GM19043 (cell line): ENCODE measurements around the gene MDN1.
"Not testable (repeated sequence)": the region's sequence is repeated elsewhere in the genome, so short reads cannot be mapped to it uniquely, and the experiment has no call there.

Source experiments
- ATAC-seq: cut with Tn5 transposase; IDR thresholded peaks from one replicate; pipeline ENCODE4 v1.9.1; 2021; ENCODE audit warnings: low read depth; ENCODE audit not compliant: unreplicated experiment

Gene MDN1

GRCh38 chr6:89776583-89777233, 42.9 kb downstream of the MDN1 start:
- no peak for ATAC-seq

GRCh38 chr6:89775150-89775549, 44.4 kb downstream of the MDN1 start:
- ATAC-seq, result no peak

DNA sequence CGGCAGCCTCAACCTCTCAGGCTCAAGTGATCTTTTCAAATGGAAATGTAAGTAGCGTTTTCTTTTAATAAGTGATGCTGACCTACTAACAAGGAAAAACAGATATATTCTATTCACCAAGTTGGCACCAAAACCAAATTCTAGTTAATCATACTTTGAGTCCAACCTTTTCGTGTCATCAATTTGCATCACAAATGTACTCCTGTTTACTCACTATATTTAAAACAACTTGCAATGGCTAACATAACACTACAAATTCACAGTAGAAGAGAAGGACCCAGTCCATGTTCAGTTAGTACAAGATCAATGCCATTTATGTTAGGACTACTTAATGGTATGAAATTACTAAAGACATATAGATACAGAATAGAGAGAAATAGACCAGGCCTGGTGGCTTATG, 50.0 kb downstream of the MDN1 start:
- no peak for ATAC-seq

- ATAC-seq, result no peak
Measured at GRCh38 chr6:89768324-89768723, 51.3 kb downstream of the MDN1 start.

GRCh38 chr6:89763550-89763949, 56.0 kb downstream of the MDN1 start:
- ATAC-seq, result no peak

GRCh38 chr6:89758830-89759229, 60.8 kb downstream of the MDN1 start:
- ATAC-seq, result no peak

- no peak for ATAC-seq
Measured at GRCh38 chr6:89750338-89750737, 69.3 kb downstream of the MDN1 start.

DNA sequence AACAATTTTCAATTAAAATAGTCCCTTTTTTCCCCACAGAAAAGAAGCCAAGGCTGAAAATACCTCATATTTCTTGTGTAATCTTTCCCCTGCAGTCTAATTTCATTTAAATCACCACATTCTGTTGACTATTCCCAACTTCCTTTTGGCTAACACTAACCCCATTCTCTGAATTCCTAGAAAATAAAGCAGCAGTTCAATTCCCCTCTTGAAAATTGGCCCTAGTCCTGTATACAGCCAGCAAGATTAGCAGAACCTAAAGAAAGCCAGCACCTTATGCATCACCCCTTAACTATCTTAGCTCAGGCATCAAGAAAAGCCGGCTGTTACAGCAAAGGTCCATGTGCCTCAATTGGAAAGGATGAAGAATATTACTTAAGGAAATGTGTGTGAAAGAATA, 69.7 kb downstream of the MDN1 start:
- no peak for ATAC-seq

- no peak for ATAC-seq
Measured at GRCh38 chr6:89745716-89746115, 73.9 kb downstream of the MDN1 start.

DNA sequence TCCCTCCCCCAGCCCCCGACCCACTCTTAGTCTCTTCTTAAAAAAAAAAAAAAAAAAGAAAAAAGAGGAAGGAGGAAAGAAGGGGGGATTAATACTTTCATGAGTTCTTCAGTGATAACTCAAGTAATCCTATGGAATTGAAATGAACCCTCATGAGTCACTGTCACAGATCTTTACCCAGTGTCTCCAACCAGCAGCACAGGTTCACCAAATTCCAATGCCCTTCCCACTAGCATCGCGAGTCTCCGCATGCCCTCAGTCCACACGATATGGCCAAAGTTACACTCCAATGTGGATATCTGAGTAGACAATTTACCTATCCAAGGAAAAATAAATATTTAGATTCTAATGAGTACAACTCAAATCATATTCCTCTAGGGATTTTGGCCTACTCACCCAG, 74.5 kb downstream of the MDN1 start:
- ATAC-seq, result no peak

DNA sequence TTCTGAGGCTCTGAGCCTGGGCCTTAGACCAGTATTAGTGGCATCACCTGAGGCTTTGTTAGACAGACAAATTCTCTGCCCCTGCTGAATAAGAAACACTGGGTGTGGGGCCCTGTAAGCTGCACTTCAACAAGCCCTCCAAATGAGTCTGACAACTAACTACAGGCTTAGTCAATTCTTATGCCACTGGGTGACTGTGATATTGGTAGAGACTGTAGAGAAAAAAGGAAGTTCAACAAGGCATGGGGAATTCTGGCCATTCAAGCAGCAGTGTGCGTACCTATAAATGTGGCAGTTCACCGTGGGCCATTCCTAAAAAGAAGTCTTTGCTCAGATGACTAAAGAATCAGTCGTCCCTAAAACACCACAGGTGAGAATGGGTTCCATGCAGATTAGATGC, 82.7 kb downstream of the MDN1 start:
- ATAC-seq, result no peak

DNA sequence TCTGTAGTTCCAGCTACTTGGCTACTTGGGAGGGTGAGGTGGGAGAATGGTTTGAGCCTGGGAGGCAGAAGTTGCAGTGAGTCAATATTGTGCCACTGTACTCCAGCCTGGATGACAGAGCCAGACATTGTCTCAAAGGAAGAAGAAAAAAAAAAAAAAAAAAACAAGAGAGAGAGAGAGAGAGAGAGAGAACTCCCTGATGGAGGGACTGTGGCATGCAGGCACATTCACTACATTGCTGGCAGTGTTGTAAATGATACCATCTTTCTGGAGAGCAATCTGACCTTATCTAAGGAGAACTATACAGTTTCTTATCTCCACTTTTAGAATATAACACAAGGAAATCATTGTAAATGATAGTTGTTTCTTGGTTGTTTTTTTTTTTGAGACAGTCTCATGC, 85.1 kb downstream of the MDN1 start:
- no peak for ATAC-seq

GRCh38 chr6:89731924-89732567, 87.5 kb downstream of the MDN1 start:
- no peak for ATAC-seq

GRCh38 chr6:89731262-89731661, 88.3 kb downstream of the MDN1 start:
- ATAC-seq, result not testable (repeated sequence)

DNA sequence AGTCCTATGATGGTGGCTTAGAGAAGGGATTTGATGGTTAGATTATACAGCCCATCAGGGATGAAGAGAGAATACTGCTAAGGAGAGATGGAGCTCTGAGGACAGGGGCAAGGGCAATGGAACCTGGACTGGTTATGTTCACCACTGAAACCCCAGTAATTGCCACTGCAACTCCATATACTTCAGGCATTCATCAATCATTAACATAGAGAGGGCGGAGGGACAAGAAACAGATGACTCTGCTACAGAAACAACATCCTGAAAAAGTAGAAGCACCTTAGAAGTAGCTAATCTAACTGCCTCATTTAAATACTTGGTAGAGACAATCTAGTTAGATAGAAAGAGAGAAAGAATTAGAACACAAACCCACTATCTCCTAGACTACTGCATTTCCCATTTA, 89.8 kb downstream of the MDN1 start:
- peak; percentile 85 for ATAC-seq

DNA sequence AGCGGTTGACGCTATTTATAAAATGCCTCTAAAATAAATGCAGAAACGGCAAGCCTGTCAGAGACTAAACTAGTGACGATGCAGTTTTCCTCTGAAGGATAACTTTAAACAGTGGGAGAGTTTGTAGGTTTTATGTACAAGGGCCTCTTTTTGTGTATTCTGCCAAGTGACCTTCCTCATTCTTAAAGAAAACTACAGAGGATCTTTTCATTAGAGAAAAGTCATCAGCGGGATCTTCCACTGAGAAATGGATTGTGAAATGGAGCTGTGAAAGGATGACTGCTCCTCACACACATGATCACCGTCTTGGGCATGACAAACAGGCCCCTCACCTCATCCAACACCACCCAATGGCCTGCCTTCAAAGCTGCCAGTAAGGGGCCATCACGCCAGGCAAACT, 92.1 kb downstream of the MDN1 start:
- no peak for ATAC-seq

GRCh38 chr6:89724981-89725380, 94.6 kb downstream of the MDN1 start:
- no peak for ATAC-seq

DNA sequence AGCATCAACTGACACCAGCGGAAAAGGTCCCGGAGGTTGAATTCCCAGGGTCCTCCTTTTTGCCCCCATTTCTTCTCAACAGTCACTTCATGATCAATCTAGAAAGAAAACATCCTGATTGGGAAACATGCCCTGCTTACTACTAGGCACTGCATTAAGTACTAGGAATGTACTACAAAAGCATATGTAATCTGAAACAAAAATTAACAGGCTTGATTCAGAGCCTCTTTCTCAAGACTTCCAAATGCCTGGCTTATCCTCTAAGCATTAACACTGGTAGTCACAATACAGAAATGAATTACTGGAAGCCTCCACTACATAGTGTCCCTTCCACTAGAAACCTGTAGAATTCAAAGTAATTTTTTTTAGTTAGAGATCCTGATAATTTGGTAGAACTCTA, 96.5 kb downstream of the MDN1 start:
- no peak for ATAC-seq

GRCh38 chr6:89716532-89716931, 103.1 kb downstream of the MDN1 start:
- ATAC-seq, result no peak

GRCh38 chr6:89711801-89712200, 107.8 kb downstream of the MDN1 start:
- ATAC-seq, result no peak

- ATAC-seq, result no peak
Measured at GRCh38 chr6:89708316-89708715, 111.3 kb downstream of the MDN1 start.

DNA sequence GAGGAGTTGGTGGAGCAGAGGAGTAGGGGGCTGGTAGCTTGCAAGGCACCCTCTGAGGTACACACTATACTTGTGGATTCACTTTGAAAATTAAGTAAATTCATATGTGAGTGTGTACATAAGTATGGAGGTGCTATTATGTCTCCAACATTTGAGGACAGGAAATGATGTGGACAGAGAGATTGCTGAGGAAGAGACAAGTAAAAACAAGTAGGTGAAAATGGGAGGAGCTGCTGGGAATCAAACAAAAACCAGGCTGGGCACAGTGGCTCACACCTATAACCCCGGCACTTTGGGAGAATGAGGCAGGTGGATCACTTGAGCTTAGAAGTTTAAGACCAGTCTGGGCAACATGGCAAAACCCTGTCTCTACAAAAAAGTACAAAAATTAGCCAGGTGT, 111.8 kb downstream of the MDN1 start:
- no peak for ATAC-seq

DNA sequence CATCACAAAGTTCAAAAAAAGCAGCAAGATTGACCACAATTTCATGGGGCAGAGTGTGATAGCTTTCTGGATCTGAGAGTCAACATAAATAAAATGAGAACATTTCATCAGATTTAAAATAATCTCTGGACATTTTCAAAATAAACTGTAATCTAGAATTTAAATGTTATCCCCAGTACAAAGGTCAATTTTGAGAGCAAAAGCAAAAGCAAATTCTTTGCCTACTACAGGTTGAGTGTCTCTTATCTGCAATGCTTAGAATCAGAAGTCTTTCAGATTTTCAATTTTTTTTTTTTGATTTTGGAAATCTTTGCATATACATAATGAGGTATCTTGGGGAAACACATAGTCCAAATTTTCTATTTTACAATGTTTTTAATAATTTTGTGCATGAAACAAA, 113.5 kb downstream of the MDN1 start:
- no peak for ATAC-seq
